Measurements from ENCODE around the gene PKP3. TPM values are rescaled to one million over a fixed set of nuclear protein-coding genes. Genes with fewer than 3 reads are reported as not detected.

The PKP3 gene
- total RNA-seq, 6 donors from 2014 or later, result 33.4 to 86.3 (median 55.2) TPM

DNA sequence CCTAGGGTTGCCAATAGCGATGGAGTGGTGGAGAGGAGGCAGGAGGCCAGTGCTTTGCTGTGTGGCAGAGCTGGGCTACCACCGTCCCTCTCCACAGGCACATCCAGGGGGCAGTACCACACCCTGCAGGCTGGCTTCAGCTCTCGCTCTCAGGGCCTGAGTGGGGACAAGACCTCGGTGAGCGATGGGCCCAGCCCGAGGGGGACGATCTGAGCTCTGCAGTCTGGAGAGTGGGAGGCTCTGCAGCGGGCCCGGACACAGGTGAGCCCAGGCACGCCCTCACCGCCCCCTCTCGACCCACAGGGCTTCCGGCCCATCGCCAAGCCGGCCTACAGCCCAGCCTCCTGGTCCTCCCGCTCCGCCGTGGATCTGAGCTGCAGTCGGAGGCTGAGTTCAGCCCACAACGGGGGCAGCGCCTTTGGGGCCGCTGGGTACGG, 2.5 kb downstream of the PKP3 start:
- DNase-seq (no peak), ATAC-seq (ENCODE audit: low FRiP score in 2 of 2) (peak; percentile 23)
- Histone ChIP-seq H3K9me3 (no peaks in the 10 kb centered on the region), H3K4me1 (peaks cover 4 to 34% (median 17%) of the 10 kb centered on the region in 4 donors), H3K27ac (no peak overlapping the region), H3K36me3 (no peaks in the 10 kb centered on the region), H3K4me3 (peak overlapping the region in 3 of 4 donors; percentile 31 to 44 (median 35)), H3K27me3 (peaks cover 0 to 8% (median 0%) of the 10 kb centered on the region in 4 donors)
- 31% methylated on average over 21 of the region's 23 CpGs; no CpG with 5 or more reads in 1 of the 2 donors for WGBS, 2 donors
- no peak for TF ChIP-seq POLR2AphosphoS5 (IDR thresholded peaks at IDR 0.05)
- peak in 1 of 6 experiments; percentile 22 for TF ChIP-seq CTCF (IDR thresholded peaks at IDR 0.05)
- TF ChIP-seq POLR2A (IDR thresholded peaks at IDR 0.05), result no peak
- TF ChIP-seq EP300 (IDR thresholded peaks at IDR 0.05), result no peak

DNA sequence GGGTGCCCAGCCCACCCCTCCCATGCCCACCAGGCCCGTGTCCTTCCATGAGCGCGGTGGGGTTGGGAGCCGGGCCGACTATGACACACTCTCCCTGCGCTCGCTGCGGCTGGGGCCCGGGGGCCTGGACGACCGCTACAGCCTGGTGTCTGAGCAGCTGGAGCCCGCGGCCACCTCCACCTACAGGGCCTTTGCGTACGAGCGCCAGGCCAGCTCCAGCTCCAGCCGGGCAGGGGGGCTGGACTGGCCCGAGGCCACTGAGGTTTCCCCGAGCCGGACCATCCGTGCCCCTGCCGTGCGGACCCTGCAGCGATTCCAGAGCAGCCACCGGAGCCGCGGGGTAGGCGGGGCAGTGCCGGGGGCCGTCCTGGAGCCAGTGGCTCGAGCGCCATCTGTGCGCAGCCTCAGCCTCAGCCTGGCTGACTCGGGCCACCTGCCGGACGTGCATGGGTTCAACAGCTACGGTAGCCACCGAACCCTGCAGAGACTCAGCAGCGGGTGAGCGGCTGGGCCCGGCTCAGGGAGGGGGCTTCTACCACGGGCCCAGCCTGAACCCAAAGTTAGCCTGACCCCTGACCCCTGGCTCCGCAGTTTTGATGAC, 3.0 kb downstream of the PKP3 start:
- DNase-seq (peak; percentile 60 to 90), ATAC-seq (ENCODE audit: low FRiP score in 2 of 2) (peak; percentile 44 to 63)
- Histone ChIP-seq H3K4me1 (peaks cover 4 to 34% (median 17%) of the 10 kb centered on the region in 4 donors), H3K36me3 (no peaks in the 10 kb centered on the region), H3K27me3 (peaks cover 0 to 8% (median 0%) of the 10 kb centered on the region in 4 donors), H3K27ac (no peak overlapping the region), H3K9me3 (no peaks in the 10 kb centered on the region), H3K4me3 (peak overlapping the region; percentile 12 to 44 (median 33))
- TF ChIP-seq CTCF (IDR thresholded peaks at IDR 0.05), result peak; percentile 22 to 67 (median 56)
- no peak for TF ChIP-seq EP300 (IDR thresholded peaks at IDR 0.05)
- no peak for TF ChIP-seq POLR2AphosphoS5 (IDR thresholded peaks at IDR 0.05)
- 8 to 20% methylated on average over 5 to 30 of the region's 43 CpGs for WGBS, 2 donors

DNA sequence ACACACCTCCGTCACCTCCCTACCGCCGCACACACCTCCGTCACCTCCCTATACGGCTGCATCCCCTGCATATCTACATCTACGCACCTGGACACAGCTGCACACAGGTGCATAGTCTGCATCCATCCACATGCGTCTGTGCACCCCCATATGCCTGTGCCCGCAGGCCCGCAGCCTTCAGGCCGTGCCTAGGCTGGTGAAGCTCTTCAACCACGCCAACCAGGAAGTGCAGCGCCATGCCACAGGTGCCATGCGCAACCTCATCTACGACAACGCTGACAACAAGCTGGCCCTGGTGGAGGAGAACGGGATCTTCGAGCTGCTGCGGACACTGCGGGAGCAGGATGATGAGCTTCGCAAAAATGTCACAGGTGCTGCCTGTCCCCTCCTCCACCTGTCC, 4.8 kb downstream of the PKP3 start:
- ATAC-seq (ENCODE audit: low FRiP score in 2 of 2), result no peak
- no peak overlapping the region for H3K27ac ChIP-seq
- 91 to 96% methylated on average over 17 to 18 of the region's 20 CpGs for WGBS, 2 donors
- H3K4me3 ChIP-seq, result no peak overlapping the region
- DNase-seq, result peak in 1 of 2 donors; percentile 79
- no peaks in the 10 kb centered on the region for H3K9me3 ChIP-seq
- TF ChIP-seq POLR2A (IDR thresholded peaks at IDR 0.05) (no peak), CTCF (IDR thresholded peaks at IDR 0.05) (no peak), POLR2AphosphoS5 (IDR thresholded peaks at IDR 0.05) (no peak), EP300 (IDR thresholded peaks at IDR 0.05) (no peak)
- H3K4me1 ChIP-seq, result peaks cover 4 to 28% (median 13%) of the 10 kb centered on the region in 4 donors
- peaks cover 0 to 13% (median 0%) of the 10 kb centered on the region in 4 donors for H3K27me3 ChIP-seq
- peaks cover 0 to 7% (median 2%) of the 10 kb centered on the region in 4 donors for H3K36me3 ChIP-seq

GRCh38 chr11:399731-400211, 5.8 kb downstream of the PKP3 start:
- Histone ChIP-seq H3K27ac (no peak overlapping the region), H3K27me3 (peaks cover 0 to 13% (median 0%) of the 10 kb centered on the region in 4 donors), H3K4me1 (peaks cover 4 to 27% (median 13%) of the 10 kb centered on the region in 4 donors), H3K9me3 (no peaks in the 10 kb centered on the region), H3K36me3 (peaks cover 0 to 16% (median 5%) of the 10 kb centered on the region in 4 donors), H3K4me3 (no peak overlapping the region)
- 70 to 82% methylated on average over 9 to 21 of the region's 21 CpGs for WGBS, 2 donors
- DNase-seq (peak in 1 of 2 donors; percentile 82), ATAC-seq (ENCODE audit: low FRiP score in 2 of 2) (no peak)
- no peak for TF ChIP-seq POLR2A (IDR thresholded peaks at IDR 0.05)
- TF ChIP-seq EP300 (IDR thresholded peaks at IDR 0.05), result no peak
- no peak for TF ChIP-seq POLR2AphosphoS5 (IDR thresholded peaks at IDR 0.05)
- TF ChIP-seq CTCF (IDR thresholded peaks at IDR 0.05), result no peak

Measured in upper lobe of left lung (tissue), 6 donors.